Right ventricle myocardium superior (tissue), 1 donor: ENCODE measurements around the gene IQUB. TPM values are rescaled to one million over a fixed set of nuclear protein-coding genes. Genes with fewer than 3 reads are reported as not detected.
"Not testable (repeated sequence)": the region's sequence is repeated elsewhere in the genome, so short reads cannot be mapped to it uniquely, and the experiment has no call there.

Experiments used
- ATAC-seq: fragments of 200-7000 bp; cut with Tn5 transposase; one replicate; pipeline ENCODE4 v1.9.1; 2020; ENCODE audit warnings: mild to moderate bottlenecking; ENCODE audit not compliant: poor library complexity
- DNase-seq: peaks from one replicate; pipeline ENCODE4 v3.0.0-alpha.2; 2020
- intact Hi-C: fragments of 100-400 bp; cut with DNase I; formaldehyde crosslinking; loops from one replicate; pipeline ENCODE4 v1.11.2; 2022
- total RNA-seq: library from RNA; stranded (reverse); fragmentation: NEBNext Ultra II Directional; extraction: Animal tissue kit (Norgen Biotek cat#: 25700); gene quantifications from one replicate; pipeline ENCODE4 v1.2.1, GENCODE V29; 2021
- donor health status: DM: no; HTN: yes; CAD: no; lungs with severe emphysema.

The IQUB gene
- total RNA-seq, 1 donor from 2014 or later: 0.30 TPM

- no peak for ATAC-seq
- intact Hi-C loops: no loop called here
- no peak for DNase-seq
Observed at GRCh38 chr7:123437447-123437995, 96.9 kb downstream of the IQUB start.

- DNase-seq (no peak), ATAC-seq (no peak)
- intact Hi-C loops: no loop called here
Observed at GRCh38 chr7:123435080-123435700, 99.2 kb downstream of the IQUB start.

GRCh38 chr7:123433665-123434064 lies 100.7 kb downstream of the IQUB start:
- ATAC-seq (no peak), DNase-seq (no peak)
- intact Hi-C loops: no loop called here

- intact Hi-C loops: no loop called here
- ATAC-seq (no peak), DNase-seq (no peak)
Observed at GRCh38 chr7:123432601-123433000, 101.8 kb downstream of the IQUB start.

- DNase-seq (no peak), ATAC-seq (no peak)
- intact Hi-C loops: no loop called here
Observed at GRCh38 chr7:123431075-123431614, 103.2 kb downstream of the IQUB start.

- ATAC-seq (no peak), DNase-seq (no peak)
- intact Hi-C loops: no loop called here
Observed at GRCh38 chr7:123425246-123425645, 109.1 kb downstream of the IQUB start.

- no peak for DNase-seq
- intact Hi-C loops: no loop called here
- ATAC-seq: no peak
Observed at GRCh38 chr7:123424463-123424862, 109.9 kb downstream of the IQUB start.

- ATAC-seq: no peak
- no peak for DNase-seq
- intact Hi-C loops: no loop called here
Observed at GRCh38 chr7:123423622-123424021, 110.8 kb downstream of the IQUB start.

- no peak for ATAC-seq
- intact Hi-C loops: no loop called here
- no peak for DNase-seq
Observed at GRCh38 chr7:123417580-123417979, 116.8 kb downstream of the IQUB start.

GRCh38 chr7:123415625-123416024 lies 118.8 kb downstream of the IQUB start:
- ATAC-seq: no peak
- intact Hi-C loops: no loop called here
- no peak for DNase-seq

GRCh38 chr7:123410273-123410904 lies 124.0 kb downstream of the IQUB start:
- DNase-seq: no peak
- intact Hi-C loops: no loop called here
- peak; percentile 77 for ATAC-seq

GRCh38 chr7:123407951-123408350 lies 126.4 kb downstream of the IQUB start:
- DNase-seq, ATAC-seq, intact Hi-C loops: not testable (repeated sequence)

Other genes starting within 250 kb of the IQUB start
- 322 TPM for gene NDUFA5, start 23.2 kb upstream of the IQUB start, total RNA-seq
- gene ASB15, start 67.2 kb upstream of the IQUB start, total RNA-seq: 78.6 TPM
- gene LMOD2, start 121.3 kb upstream of the IQUB start, total RNA-seq: 511 TPM
- 25.7 TPM for gene WASL, start 214.4 kb upstream of the IQUB start, total RNA-seq